ENCODE measurements around the gene NUP62. TPM values are rescaled to one million over a fixed set of nuclear protein-coding genes. Genes with fewer than 3 reads are reported as not detected.

The NUP62 gene
- total and polyA plus RNA-seq, 2 of the 4 experiments (the other 2 are of a cell fraction): 21.3 to 29.7 TPM

- POLR2A ChIA-PET (ENCODE audit: unreplicated experiment): no interaction called here
- CTCF ChIA-PET: no interaction called here
- no peak for TF ChIP-seq CEBPB (IDR thresholded peaks at IDR 0.05; ENCODE audit: low read depth, low read length)
- no peak for TF ChIP-seq RFX5 (IDR thresholded peaks at IDR 0.05; ENCODE audit: low read depth, low read length)
- no peak for TF ChIP-seq BHLHE40 (IDR thresholded peaks at IDR 0.05; ENCODE audit: low read depth, low read length)
- TF ChIP-seq POLR2A (IDR thresholded peaks at IDR 0.05; ENCODE audit: low read depth, low read length): no peak
- no peak for TF ChIP-seq CTCF (conservative IDR thresholded peaks at IDR 0.05; ENCODE audit: low read depth, low read length)
- no peak for TF ChIP-seq MAFK (IDR thresholded peaks at IDR 0.05; ENCODE audit: low read depth, low read length)
- no peak for TF ChIP-seq FOS (IDR thresholded peaks at IDR 0.05; ENCODE audit: low read depth, low read length)
- no peak for TF ChIP-seq USF2 (IDR thresholded peaks at IDR 0.05; ENCODE audit: low read depth, low read length)
- WGBS, 2 experiments (ENCODE audit: extremely low coverage in 2 of 2, insufficient read length in 1 of 2): 96% methylated on average over 30 of the region's 37 CpGs; no CpG with 5 or more reads in 1 of the 2 experiments
- H3K56ac ChIP-seq (ENCODE audit: extremely low read depth, insufficient read depth, low read length): no peak overlapping the region
- H3K9me3 ChIP-seq (ENCODE audit: control insufficient read depth, insufficient read depth, low read length): no peaks in the 10 kb centered on the region
- peaks cover 47% of the 10 kb centered on the region for H3K36me3 ChIP-seq (ENCODE audit: control insufficient read depth, insufficient read depth, low read length)
- H3K4ac ChIP-seq (ENCODE audit: low read depth, low read length): no peak overlapping the region
- H3K79me1 ChIP-seq (ENCODE audit: low read depth in 1 of 2, low read length in 2 of 2): peaks cover 7 to 67% of the 10 kb centered on the region in 2 experiments; a peak in 3 of 4 replicates
- H3K9ac ChIP-seq (ENCODE audit: low read depth, low read length): no peak overlapping the region
- no peaks in the 10 kb centered on the region for H3K27me3 ChIP-seq (ENCODE audit: control insufficient read depth, insufficient read depth, low read length)
- no peak overlapping the region for H2AK5ac ChIP-seq (ENCODE audit: low read depth, low read length)
- H4K5ac ChIP-seq (ENCODE audit: low read depth, low read length): no peak overlapping the region
- H3K4me1 ChIP-seq (ENCODE audit: control insufficient read depth, insufficient read depth, low read length): peaks cover 3% of the 10 kb centered on the region
- peaks cover 12% of the 10 kb centered on the region; the same call in 1 of the 2 replicates for H3K9me1 ChIP-seq (ENCODE audit: insufficient read depth, low read length)
- no TSS peak for BruUV-seq (replicated peaks)
- intact Hi-C loops (cut with micrococcal nuclease) (no loop called here), dilution Hi-C loops (cut with HindIII; ENCODE audit: low sequenced_read_pairs, unreplicated experiment) (no loop called here), in situ Hi-C loops (cut with MboI; ENCODE audit: low sequenced_read_pairs) (no loop called here)
- no peak overlapping the region for H2BK20ac ChIP-seq (ENCODE audit: low read depth, low read length)
- no peak for ATAC-seq (ENCODE audit: low read depth)
- H4K8ac ChIP-seq (ENCODE audit: low read depth in 2 of 2, low read length in 2 of 2): no peak overlapping the region
- H3K18ac ChIP-seq (ENCODE audit: low read depth, low read length): no peak overlapping the region
- DNase-seq: no peak
- no peak overlapping the region for H2AK9ac ChIP-seq (replicated peaks; ENCODE audit: low read depth, low read length, poor library complexity)
- no peak overlapping the region for H4K91ac ChIP-seq (ENCODE audit: insufficient read depth, low read depth, low read length)
- no peak overlapping the region for H2BK15ac ChIP-seq (ENCODE audit: low read depth, low read length)
- no peak overlapping the region for H3K14ac ChIP-seq (replicated peaks; ENCODE audit: low read depth, low read length)
- no peak overlapping the region for H2BK120ac ChIP-seq (ENCODE audit: low read depth, low read length)
- H4K20me1 ChIP-seq (ENCODE audit: insufficient read depth, low read length): peaks cover 28% of the 10 kb centered on the region
- H3K23ac ChIP-seq (ENCODE audit: low read depth, low read length): no peak overlapping the region
- no peak overlapping the region for H2AFZ ChIP-seq (replicated peaks; ENCODE audit: low read length, poor library complexity)
- H2BK5ac ChIP-seq (ENCODE audit: low read depth, low read length, poor library complexity, severe bottlenecking): no peak overlapping the region
- no peak overlapping the region for H3K27ac ChIP-seq (ENCODE audit: insufficient read depth, low read length)
- no peak overlapping the region for H3K4me2 ChIP-seq (ENCODE audit: low read depth, low read length)
- no peak overlapping the region for H3K4me3 ChIP-seq (ENCODE audit: insufficient read depth, low read depth, low read length)
These were observed 20.6 kb downstream of the NUP62 start for GRCh38 chr19:49908480-49909420.
